GM12874 (cell line): ENCODE measurements around the gene MAP6.

Experiments
- CTCF ChIP-seq: IDR thresholded peaks from 2 replicates; pipeline ENCODE4 v1.5.1; 2011; ENCODE audit warnings: low read depth, mild to moderate bottlenecking, control low read depth, low read length, moderate library complexity; ENCODE audit not compliant: insufficient read depth

Gene MAP6

GRCh38 chr11:75589933-75590332 is 78.9 kb downstream of the MAP6 start:
- no peak for TF ChIP-seq CTCF

- TF ChIP-seq CTCF: no peak
Observed at GRCh38 chr11:75589051-75589450, 79.8 kb downstream of the MAP6 start.

GRCh38 chr11:75588051-75588481 is 80.8 kb downstream of the MAP6 start:
- no peak for TF ChIP-seq CTCF

- no peak for TF ChIP-seq CTCF
Observed at GRCh38 chr11:75586395-75586794, 82.4 kb downstream of the MAP6 start.

GRCh38 chr11:75585293-75585670 is 83.6 kb downstream of the MAP6 start:
- no peak for TF ChIP-seq CTCF

- no peak for TF ChIP-seq CTCF
Observed at GRCh38 chr11:75583718-75584658, 84.8 kb downstream of the MAP6 start.

- peak; percentile 46 for TF ChIP-seq CTCF
Observed at GRCh38 chr11:75582895-75583717, 85.7 kb downstream of the MAP6 start.
